Mesenchymal stem cell (in vitro differentiated cells and primary cell): ENCODE results near the gene RUFY2.
"Not testable (repeated sequence)": the region's sequence is repeated elsewhere in the genome, so short reads cannot be mapped to it uniquely, and the experiment has no call there.

ENCODE experiments used
- DNase-seq: peaks from one replicate; pipeline ENCODE4 v3.0.0-alpha.2; 2013
- H2AFZ ChIP-seq: one replicate; pipeline ENCODE4 v1.6.1; 2013; ENCODE audit warnings: low read depth, mild to moderate bottlenecking, control low read depth, inconsistent platforms, low read length, moderate library complexity
- H2AK5ac ChIP-seq: 2 replicates; pipeline ENCODE4 v1.6.1; 2013; ENCODE audit warnings: low read length, moderate library complexity, mild to moderate bottlenecking, inconsistent platforms; ENCODE audit not compliant: severe bottlenecking
- H2BK120ac ChIP-seq: one replicate; pipeline ENCODE4 v1.6.1; 2013; ENCODE audit warnings: low read depth, mild to moderate bottlenecking, inconsistent platforms, low read length, moderate library complexity
- H2BK12ac ChIP-seq, 2 experiments: one replicate each; pipeline ENCODE4 v1.6.1; 2013; ENCODE audit warnings: inconsistent platforms in 2 of 2, low read length in 2 of 2, mild to moderate bottlenecking in 2 of 2, moderate library complexity in 2 of 2, control low read depth in 1 of 2
- H2BK15ac ChIP-seq: one replicate; pipeline ENCODE4 v1.6.1; 2013; ENCODE audit warnings: mild to moderate bottlenecking, low read depth, inconsistent platforms; ENCODE audit not compliant: poor library complexity, severe bottlenecking
- H2BK5ac ChIP-seq: 2 replicates; pipeline ENCODE4 v1.6.1; 2013; ENCODE audit warnings: low read depth, mild to moderate bottlenecking, low read length, control low read depth, inconsistent platforms; ENCODE audit not compliant: poor library complexity, severe bottlenecking
- H3K14ac ChIP-seq, 2 experiments: one replicate each; pipeline ENCODE4 v1.6.1; 2013; ENCODE audit warnings: inconsistent platforms in 2 of 2, low read length in 2 of 2, control low read depth in 1 of 2, mild to moderate bottlenecking in 1 of 2, moderate library complexity in 1 of 2
- H3K18ac ChIP-seq, 2 experiments: one replicate each; pipeline ENCODE4 v1.6.1; 2013; ENCODE audit warnings: inconsistent platforms in 2 of 2, low read length in 2 of 2, control low read depth in 1 of 2, low read depth in 1 of 2, mild to moderate bottlenecking in 1 of 2
- H3K23ac ChIP-seq, 2 experiments: one replicate each; pipeline ENCODE4 v1.6.1; 2013; ENCODE audit warnings: inconsistent platforms in 2 of 2, low read length in 2 of 2, mild to moderate bottlenecking in 2 of 2, moderate library complexity in 2 of 2, control low read depth in 1 of 2
- H3K27ac ChIP-seq: 2 replicates; pipeline ENCODE4 v1.5.1; 2013; ENCODE audit warnings: mild to moderate bottlenecking, moderate library complexity, low read length, control low read depth, inconsistent platforms; ENCODE audit not compliant: poor library complexity, severe bottlenecking
- H3K27me3 ChIP-seq, 2 experiments: 2 replicates each; pipeline versions ENCODE4 v1.6.1 to v1.7.0; 2013; ENCODE audit warnings: low read length in 2 of 2, mild to moderate bottlenecking in 2 of 2, moderate library complexity in 2 of 2, control low read depth in 1 of 2, inconsistent platforms in 1 of 2; ENCODE audit not compliant: control insufficient read depth in 1 of 2, insufficient read depth in 1 of 2
- H3K36me3 ChIP-seq, 2 experiments: 2 replicates each; pipeline versions ENCODE4 v1.6.1 to v1.7.0; 2013; ENCODE audit warnings: low read length in 2 of 2, control low read depth in 1 of 2, inconsistent platforms in 1 of 2, low read depth in 1 of 2, mild to moderate bottlenecking in 1 of 2; ENCODE audit not compliant: insufficient read depth in 2 of 2, control insufficient read depth in 1 of 2
- H3K4ac ChIP-seq, 2 experiments: one replicate each; pipeline ENCODE4 v1.6.1; 2013; ENCODE audit warnings: inconsistent platforms in 2 of 2, low read length in 2 of 2, mild to moderate bottlenecking in 2 of 2, moderate library complexity in 2 of 2, control low read depth in 1 of 2, low read depth in 1 of 2
- H3K4me1 ChIP-seq: 2 replicates; pipeline ENCODE4 v1.6.1; 2013; ENCODE audit warnings: low read depth, low read length, control low read depth; ENCODE audit not compliant: control insufficient read depth, insufficient read depth
- H3K4me2 ChIP-seq: 2 replicates; pipeline ENCODE4 v1.6.1; 2013; ENCODE audit warnings: low read length, mild to moderate bottlenecking, inconsistent platforms; ENCODE audit not compliant: poor library complexity, severe bottlenecking
- H3K4me3 ChIP-seq, 2 experiments: 2 replicates each; pipeline versions ENCODE4 v1.5.1 to v1.7.0; 2013; ENCODE audit warnings: low read length in 2 of 2, mild to moderate bottlenecking in 2 of 2, control low read depth in 1 of 2, low read depth in 1 of 2; ENCODE audit not compliant: insufficient read depth in 1 of 2
- H3K79me1 ChIP-seq: replicated peaks from 2 replicates; pipeline ENCODE4 v1.6.1; 2013; ENCODE audit warnings: mild to moderate bottlenecking, control low read depth, low read length, inconsistent platforms; ENCODE audit not compliant: poor library complexity, severe bottlenecking
- H3K9ac ChIP-seq: 2 replicates; pipeline ENCODE4 v1.7.0; 2013; ENCODE audit warnings: mild to moderate bottlenecking, low read length, moderate library complexity
- H3K9me3 ChIP-seq: 2 replicates; pipeline ENCODE4 v1.7.0; 2013; ENCODE audit warnings: mild to moderate bottlenecking, low read length; ENCODE audit not compliant: control insufficient read depth
- H4K8ac ChIP-seq: one replicate; pipeline ENCODE4 v1.6.1; 2013; ENCODE audit warnings: inconsistent platforms, mild to moderate bottlenecking, low read length, moderate library complexity
- H4K91ac ChIP-seq: one replicate; pipeline ENCODE4 v1.6.1; 2013; ENCODE audit warnings: mild to moderate bottlenecking, low read length, inconsistent platforms
- WGBS: methylation state at CpG from one replicate; pipeline ENCODE4 v1.1.7; 2013; ENCODE audit warnings: mixed read lengths; 5-methylcytosine and 5-hydroxymethylcytosine counted together

The RUFY2 gene

DNA sequence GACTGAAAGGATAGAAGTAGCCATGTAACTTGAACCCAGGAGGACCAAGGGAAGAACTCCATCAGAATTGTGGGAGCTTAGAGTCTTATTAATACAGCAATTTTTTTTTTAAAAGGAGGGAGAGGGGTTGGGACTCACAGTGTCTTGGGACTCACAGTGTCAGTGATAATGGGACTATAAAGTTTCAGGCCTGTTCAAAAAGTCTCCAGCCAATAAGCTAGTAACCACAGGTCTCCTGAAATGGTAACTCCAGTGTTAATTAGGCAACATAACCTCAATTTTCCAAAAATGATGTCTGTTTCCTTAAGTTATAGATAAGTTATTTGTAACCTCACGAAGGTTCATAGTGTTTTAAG lies 77.6 kb downstream of the RUFY2 start:
- Histone ChIP-seq H2BK15ac (no peak overlapping the region), H3K36me3 (no peaks in the 10 kb centered on the region), H3K4ac (no peak overlapping the region), H3K4me3 (no peak overlapping the region), H4K8ac (no peak overlapping the region), H3K14ac (no peak overlapping the region), H3K18ac (no peak overlapping the region), H3K9me3 (no peaks in the 10 kb centered on the region), H3K27me3 (no peaks in the 10 kb centered on the region), H2AFZ (no peak overlapping the region), H3K4me2 (no peak overlapping the region), H3K9ac (peak overlapping the region; percentile 100), H4K91ac (no peak overlapping the region), H2BK120ac (no peak overlapping the region), H2BK12ac (no peak overlapping the region), H3K23ac (no peak overlapping the region), H2BK5ac (no peak overlapping the region), H2AK5ac (peak overlapping the region; percentile 56), H3K4me1 (peaks cover 3% of the 10 kb centered on the region), H3K27ac (no peak overlapping the region), H3K79me1 (peaks cover 8% of the 10 kb centered on the region)
- WGBS: 100% methylated on average over 1 of the region's 1 CpG
- DNase-seq: no peak

DNA sequence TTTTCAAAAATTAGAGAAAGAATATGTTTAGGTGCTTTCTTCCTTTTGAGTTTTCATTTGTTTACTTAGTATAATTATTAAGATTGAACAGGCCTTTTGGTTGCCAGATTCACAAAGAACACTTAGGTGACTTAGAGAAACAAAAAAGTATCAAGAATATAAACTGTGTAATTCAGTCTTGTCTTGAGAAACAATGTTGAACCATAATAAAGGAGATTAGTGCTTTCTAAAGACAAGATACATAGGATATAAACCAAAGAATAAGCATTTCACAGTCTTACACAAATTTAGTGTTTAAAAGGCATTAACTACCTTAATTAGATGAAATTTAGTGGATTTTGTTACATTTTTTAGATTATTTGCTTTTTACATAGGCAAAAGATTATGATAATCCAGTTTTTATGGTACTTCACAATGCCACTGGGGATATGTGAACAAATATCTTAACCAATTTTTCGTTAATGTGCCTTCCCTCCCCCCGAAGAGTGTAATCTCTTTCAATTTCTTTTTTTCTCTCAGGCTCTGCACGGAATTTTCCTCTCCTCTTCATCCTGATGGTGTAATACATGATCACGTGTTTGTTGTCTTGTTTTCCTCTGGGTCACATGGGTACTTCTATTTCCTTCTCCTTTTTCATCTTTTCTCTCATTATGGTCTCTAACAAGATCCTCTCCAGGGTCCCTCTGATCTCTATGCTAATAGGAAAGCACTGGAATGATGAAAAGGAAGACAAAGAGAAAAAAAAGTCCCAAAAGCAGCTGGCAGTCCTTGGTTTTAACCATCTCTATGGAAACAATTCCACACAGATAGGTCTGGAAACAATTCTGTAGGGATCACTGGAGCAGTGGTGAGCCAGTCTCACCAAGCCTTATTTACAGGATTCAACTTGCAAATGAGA lies 78.9 kb downstream of the RUFY2 start:
- Histone ChIP-seq H3K4me3 (peak overlapping the region in 1 of 2 experiments; percentile 34), H3K4me1 (peaks cover 3% of the 10 kb centered on the region), H2AFZ (no peak overlapping the region), H3K14ac (no peak overlapping the region), H3K18ac (peak overlapping the region in 1 of 2 experiments; percentile 66), H3K27ac (peak overlapping the region; percentile 62), H2BK12ac (no peak overlapping the region), H3K4ac (no peak overlapping the region), H2BK5ac (no peak overlapping the region), H3K4me2 (no peak overlapping the region), H2BK15ac (no peak overlapping the region), H2AK5ac (no peak overlapping the region), H3K79me1 (peaks cover 9% of the 10 kb centered on the region), H3K23ac (no peak overlapping the region), H3K9ac (peak overlapping the region; percentile 100), H4K91ac (no peak overlapping the region), H3K27me3 (no peaks in the 10 kb centered on the region), H4K8ac (no peak overlapping the region), H2BK120ac (no peak overlapping the region), H3K36me3 (no peaks in the 10 kb centered on the region), H3K9me3 (no peaks in the 10 kb centered on the region)
- 37% methylated on average over 4 of the region's 4 CpGs for WGBS
- DNase-seq: peak; percentile 90

DNA sequence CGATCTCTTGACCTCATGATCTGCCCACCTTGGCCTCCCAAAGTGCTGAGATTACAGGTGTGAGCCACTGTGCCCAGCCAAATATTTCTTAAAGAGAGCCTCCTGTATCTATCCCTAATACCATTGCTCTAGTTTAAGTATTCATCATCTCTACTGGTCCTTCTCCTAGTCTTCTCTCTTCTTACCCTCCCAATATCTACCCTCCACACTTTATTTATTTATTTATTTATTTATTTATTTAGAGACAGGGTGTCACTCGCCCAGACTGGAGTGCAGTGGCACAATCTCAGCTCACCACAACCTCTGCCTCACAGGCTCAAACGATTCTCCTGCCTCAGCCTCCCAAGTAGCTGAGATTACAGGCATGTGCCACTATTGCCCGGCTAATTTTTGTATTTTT lies 82.7 kb downstream of the RUFY2 start:
- H3K9me3 ChIP-seq, H2BK15ac ChIP-seq, H4K91ac ChIP-seq, H3K18ac ChIP-seq, H3K14ac ChIP-seq, H3K4me2 ChIP-seq, H3K4ac ChIP-seq, H3K27me3 ChIP-seq, DNase-seq, H2AFZ ChIP-seq, H3K79me1 ChIP-seq, H2AK5ac ChIP-seq, H2BK120ac ChIP-seq, H3K27ac ChIP-seq, H2BK12ac ChIP-seq, H3K4me3 ChIP-seq, H4K8ac ChIP-seq, H2BK5ac ChIP-seq, H3K23ac ChIP-seq, H3K36me3 ChIP-seq, H3K4me1 ChIP-seq, H3K9ac ChIP-seq: not testable (repeated sequence)
- WGBS: 91% methylated on average over 4 of the region's 4 CpGs

DNA sequence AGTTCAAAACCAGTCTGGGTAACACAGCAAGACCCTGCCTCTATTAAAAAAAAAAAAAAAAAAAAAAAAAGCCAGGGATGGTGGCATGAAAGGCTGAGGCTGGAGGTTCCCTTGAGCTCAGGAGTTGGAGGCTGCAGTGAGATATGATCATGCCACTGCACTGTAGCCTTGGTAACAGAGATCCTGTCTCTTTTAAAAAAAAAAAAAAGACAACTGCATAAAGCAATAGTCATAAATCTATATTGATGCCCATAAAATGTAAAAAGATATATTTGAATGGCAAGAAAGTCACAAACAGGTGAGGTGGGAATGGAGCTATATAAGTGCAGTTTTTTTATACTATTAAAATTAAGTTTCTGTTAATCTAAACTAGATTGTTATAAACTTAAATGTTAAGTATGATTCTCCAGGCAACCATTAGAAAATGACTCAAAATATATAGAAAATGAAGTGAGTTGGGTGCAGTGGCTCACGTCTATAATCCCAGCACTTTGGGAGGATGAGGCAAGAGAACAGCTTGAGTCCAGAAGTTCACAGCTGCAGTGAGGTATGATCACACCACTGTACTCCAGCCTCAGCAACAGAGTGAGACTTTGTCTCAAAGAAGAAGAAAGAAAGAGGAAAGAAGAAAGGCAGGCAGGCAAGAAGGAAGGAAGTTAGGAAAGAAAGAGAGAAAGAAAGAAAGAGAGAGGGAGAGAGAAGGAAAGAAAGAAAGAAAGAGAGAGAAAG lies 88.6 kb downstream of the RUFY2 start:
- Histone ChIP-seq H4K91ac (no peak overlapping the region), H2BK12ac (no peak overlapping the region), H3K79me1 (peaks cover 11% of the 10 kb centered on the region), H2BK120ac (no peak overlapping the region), H2AK5ac (no peak overlapping the region), H3K4ac (no peak overlapping the region), H3K9ac (no peak overlapping the region), H3K4me3 (no peak overlapping the region), H3K4me2 (no peak overlapping the region), H3K27ac (no peak overlapping the region), H3K27me3 (no peaks in the 10 kb centered on the region), H3K36me3 (no peaks in the 10 kb centered on the region), H2BK15ac (no peak overlapping the region), H4K8ac (no peak overlapping the region), H2BK5ac (no peak overlapping the region), H3K9me3 (peaks cover 21% of the 10 kb centered on the region), H3K4me1 (no peaks in the 10 kb centered on the region), H3K23ac (no peak overlapping the region), H3K18ac (no peak overlapping the region), H2AFZ (no peak overlapping the region), H3K14ac (no peak overlapping the region)
- no peak for DNase-seq
- 100% methylated on average over 1 of the region's 1 CpG for WGBS
